Measurements from ENCODE around the gene CHMP2A. TPM values are rescaled to one million over a fixed set of nuclear protein-coding genes. Genes with fewer than 3 reads are reported as not detected.

The CHMP2A gene
- total RNA-seq, 1 experiment from 2014 or later: 154 TPM

GRCh38 chr19:58538257-58539168, 16.4 kb downstream of the CHMP2A start:
- TF ChIP-seq CTCF (IDR thresholded peaks at IDR 0.05; ENCODE audit: unreplicated experiment): no peak
- Mint-ChIP-seq H3K9me3 (ENCODE audit: unreplicated experiment) (no peaks in the 10 kb centered on the region), H3K27me3 (ENCODE audit: insufficient read depth, unreplicated experiment) (peaks cover 18% of the 10 kb centered on the region), H3K36me3 (ENCODE audit: insufficient read depth, unreplicated experiment) (no peaks in the 10 kb centered on the region), H3K27ac (ENCODE audit: low read depth, unreplicated experiment) (no peak overlapping the region), H3K4me3 (ENCODE audit: unreplicated experiment) (no peak overlapping the region), H3K4me1 (ENCODE audit: insufficient read depth, unreplicated experiment) (no peaks in the 10 kb centered on the region)
- BruUV-seq (replicated peaks): no TSS peak
- intact Hi-C loops (cut with micrococcal nuclease): no loop called here
- ChIA-PET POLR2A (no interaction called here), CTCF (no interaction called here)
- DNase-seq (ENCODE audit: unreplicated experiment): no peak

GRCh38 chr19:58536852-58537798, 17.8 kb downstream of the CHMP2A start:
- BruUV-seq (replicated peaks): no TSS peak
- Mint-ChIP-seq H3K9me3 (ENCODE audit: unreplicated experiment) (no peaks in the 10 kb centered on the region), H3K4me1 (ENCODE audit: insufficient read depth, unreplicated experiment) (no peaks in the 10 kb centered on the region), H3K27me3 (ENCODE audit: insufficient read depth, unreplicated experiment) (peaks cover 25% of the 10 kb centered on the region), H3K36me3 (ENCODE audit: insufficient read depth, unreplicated experiment) (no peaks in the 10 kb centered on the region), H3K4me3 (ENCODE audit: unreplicated experiment) (no peak overlapping the region), H3K27ac (ENCODE audit: low read depth, unreplicated experiment) (no peak overlapping the region)
- no peak for DNase-seq (ENCODE audit: unreplicated experiment)
- intact Hi-C loops (cut with micrococcal nuclease): no loop called here
- POLR2A ChIA-PET: no interaction called here
- CTCF ChIA-PET: interaction anchor here (0.7 kb wide), 1 partner anchor 16 kb away, joined by 4 read pairs; no protein-coding TSS in a partner anchor
- TF ChIP-seq CTCF (IDR thresholded peaks at IDR 0.05; ENCODE audit: unreplicated experiment): no peak

GRCh38 chr19:58535857-58536256, 19.0 kb downstream of the CHMP2A start:
- no peaks in the 10 kb centered on the region for H3K4me1 Mint-ChIP-seq (ENCODE audit: insufficient read depth, unreplicated experiment)
- no peaks in the 10 kb centered on the region for H3K9me3 Mint-ChIP-seq (ENCODE audit: unreplicated experiment)
- POLR2A ChIA-PET: interaction anchor here (0.7 to 1.9 kb wide), 2 partner anchors 8 to 16 kb away, joined by 3 to 5 read pairs; partner anchors contain the start of genes TRIM28 and ZBTB45
- no peak overlapping the region for H3K27ac Mint-ChIP-seq (ENCODE audit: low read depth, unreplicated experiment)
- CTCF ChIA-PET: interaction anchor here (1.0 kb wide), 1 partner anchor 16 kb away, joined by 5 read pairs; the partner anchor contains the start of gene ZBTB45
- intact Hi-C loops (cut with micrococcal nuclease): no loop called here
- no peak for TF ChIP-seq CTCF (IDR thresholded peaks at IDR 0.05; ENCODE audit: unreplicated experiment)
- peaks cover 37% of the 10 kb centered on the region for H3K27me3 Mint-ChIP-seq (ENCODE audit: insufficient read depth, unreplicated experiment)
- no peaks in the 10 kb centered on the region for H3K36me3 Mint-ChIP-seq (ENCODE audit: insufficient read depth, unreplicated experiment)
- DNase-seq (ENCODE audit: unreplicated experiment): no peak
- H3K4me3 Mint-ChIP-seq (ENCODE audit: unreplicated experiment): no peak overlapping the region
- no TSS peak for BruUV-seq (replicated peaks)
